Esophagus squamous epithelium (tissue), 4 donors: ENCODE results near the gene TNIK.

Source experiments
- POLR2A ChIP-seq, 4 donors: fragments of 450-650 bp; IDR thresholded peaks; one replicate each; pipeline ENCODE4 v1.6.1; 2017; ENCODE audit warnings: antibody characterized with exemption in 4 of 4, mild to moderate bottlenecking in 4 of 4, moderate library complexity in 3 of 4
- TF ChIP-seq, protein P1 (sequence below), 6 experiments: fragments of 450-650 bp in 4 of 6; fragments of 200-600 bp in 2 of 6; sonication (generic) in 2 of 6; IDR thresholded peaks; one replicate each; pipeline ENCODE4 v1.5.1; 2016 to 2019; ENCODE audit warnings: antibody characterized with exemption in 6 of 6, mild to moderate bottlenecking in 4 of 6, moderate library complexity in 4 of 6

GRCh38 chr3:171168086-171168485 is 292.1 kb downstream of the TNIK start:
- TF ChIP-seq, protein P1, sequence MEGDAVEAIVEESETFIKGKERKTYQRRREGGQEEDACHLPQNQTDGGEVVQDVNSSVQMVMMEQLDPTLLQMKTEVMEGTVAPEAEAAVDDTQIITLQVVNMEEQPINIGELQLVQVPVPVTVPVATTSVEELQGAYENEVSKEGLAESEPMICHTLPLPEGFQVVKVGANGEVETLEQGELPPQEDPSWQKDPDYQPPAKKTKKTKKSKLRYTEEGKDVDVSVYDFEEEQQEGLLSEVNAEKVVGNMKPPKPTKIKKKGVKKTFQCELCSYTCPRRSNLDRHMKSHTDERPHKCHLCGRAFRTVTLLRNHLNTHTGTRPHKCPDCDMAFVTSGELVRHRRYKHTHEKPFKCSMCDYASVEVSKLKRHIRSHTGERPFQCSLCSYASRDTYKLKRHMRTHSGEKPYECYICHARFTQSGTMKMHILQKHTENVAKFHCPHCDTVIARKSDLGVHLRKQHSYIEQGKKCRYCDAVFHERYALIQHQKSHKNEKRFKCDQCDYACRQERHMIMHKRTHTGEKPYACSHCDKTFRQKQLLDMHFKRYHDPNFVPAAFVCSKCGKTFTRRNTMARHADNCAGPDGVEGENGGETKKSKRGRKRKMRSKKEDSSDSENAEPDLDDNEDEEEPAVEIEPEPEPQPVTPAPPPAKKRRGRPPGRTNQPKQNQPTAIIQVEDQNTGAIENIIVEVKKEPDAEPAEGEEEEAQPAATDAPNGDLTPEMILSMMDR (IDR thresholded peaks at IDR 0.05) = peak in 1 of 6 experiments; percentile 17
- TF ChIP-seq POLR2A (IDR thresholded peaks at IDR 0.05) = no peak
